Measurements from ENCODE around the gene ADH5.

DNA sequence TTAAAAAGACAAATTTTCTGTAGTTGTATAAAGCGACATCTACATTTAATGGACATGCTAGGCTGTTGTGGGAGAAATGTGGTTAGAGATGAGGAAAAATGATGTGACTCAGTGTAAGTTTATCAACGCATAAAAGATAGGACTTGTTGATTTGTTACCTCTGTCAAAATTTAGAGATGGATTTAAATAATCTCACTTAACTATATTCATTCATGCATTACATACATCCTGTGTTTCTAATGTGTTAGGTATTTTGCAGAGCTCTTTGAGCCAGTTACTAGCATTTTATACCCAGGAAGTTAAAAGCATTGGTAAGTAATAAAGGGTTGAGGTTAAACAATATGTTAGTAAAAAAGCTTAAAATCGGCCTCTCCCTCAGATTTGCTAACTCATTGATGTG lies 58.7 kb downstream of the ADH5 start:
- no peak for TF ChIP-seq POLR2A (IDR thresholded peaks at IDR 0.05)
- TF ChIP-seq, protein P1, sequence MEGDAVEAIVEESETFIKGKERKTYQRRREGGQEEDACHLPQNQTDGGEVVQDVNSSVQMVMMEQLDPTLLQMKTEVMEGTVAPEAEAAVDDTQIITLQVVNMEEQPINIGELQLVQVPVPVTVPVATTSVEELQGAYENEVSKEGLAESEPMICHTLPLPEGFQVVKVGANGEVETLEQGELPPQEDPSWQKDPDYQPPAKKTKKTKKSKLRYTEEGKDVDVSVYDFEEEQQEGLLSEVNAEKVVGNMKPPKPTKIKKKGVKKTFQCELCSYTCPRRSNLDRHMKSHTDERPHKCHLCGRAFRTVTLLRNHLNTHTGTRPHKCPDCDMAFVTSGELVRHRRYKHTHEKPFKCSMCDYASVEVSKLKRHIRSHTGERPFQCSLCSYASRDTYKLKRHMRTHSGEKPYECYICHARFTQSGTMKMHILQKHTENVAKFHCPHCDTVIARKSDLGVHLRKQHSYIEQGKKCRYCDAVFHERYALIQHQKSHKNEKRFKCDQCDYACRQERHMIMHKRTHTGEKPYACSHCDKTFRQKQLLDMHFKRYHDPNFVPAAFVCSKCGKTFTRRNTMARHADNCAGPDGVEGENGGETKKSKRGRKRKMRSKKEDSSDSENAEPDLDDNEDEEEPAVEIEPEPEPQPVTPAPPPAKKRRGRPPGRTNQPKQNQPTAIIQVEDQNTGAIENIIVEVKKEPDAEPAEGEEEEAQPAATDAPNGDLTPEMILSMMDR (IDR thresholded peaks at IDR 0.05): no peak
